Measurements from ENCODE around the gene COPS9.

Gene COPS9

DNA sequence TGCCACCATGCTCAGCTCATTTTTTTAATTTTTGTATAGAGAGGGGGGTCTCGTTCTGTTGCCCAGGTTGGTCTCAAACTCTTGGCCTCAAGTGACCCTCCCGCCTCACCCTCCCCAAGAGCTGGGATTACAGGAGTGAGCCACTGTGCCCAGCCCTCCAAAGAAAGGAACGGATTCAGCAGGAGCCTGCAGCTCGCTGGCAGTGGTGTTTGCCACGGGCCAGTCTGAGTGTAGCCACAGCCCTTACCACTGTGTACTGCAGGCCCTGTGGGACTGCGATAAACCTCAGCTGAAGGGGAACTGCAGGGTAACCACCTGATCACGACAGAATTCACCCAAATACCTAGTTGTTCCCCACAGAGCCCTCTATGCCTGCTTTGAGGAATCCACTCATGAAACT, 6.8 kb downstream of the COPS9 start:
- Mint-ChIP-seq H3K4me1 (peaks cover 4% of the 10 kb centered on the region), H3K27me3 (no peaks in the 10 kb centered on the region), H3K4me3 (no peak overlapping the region), H3K36me3 (peaks cover 37% of the 10 kb centered on the region), H3K9me3 (no peaks in the 10 kb centered on the region), H3K27ac (no peak overlapping the region)
- DNase-seq (ENCODE audit: low spot score in 2 of 2): no peak
- no peak for ATAC-seq (ENCODE audit: low read depth)

DNA sequence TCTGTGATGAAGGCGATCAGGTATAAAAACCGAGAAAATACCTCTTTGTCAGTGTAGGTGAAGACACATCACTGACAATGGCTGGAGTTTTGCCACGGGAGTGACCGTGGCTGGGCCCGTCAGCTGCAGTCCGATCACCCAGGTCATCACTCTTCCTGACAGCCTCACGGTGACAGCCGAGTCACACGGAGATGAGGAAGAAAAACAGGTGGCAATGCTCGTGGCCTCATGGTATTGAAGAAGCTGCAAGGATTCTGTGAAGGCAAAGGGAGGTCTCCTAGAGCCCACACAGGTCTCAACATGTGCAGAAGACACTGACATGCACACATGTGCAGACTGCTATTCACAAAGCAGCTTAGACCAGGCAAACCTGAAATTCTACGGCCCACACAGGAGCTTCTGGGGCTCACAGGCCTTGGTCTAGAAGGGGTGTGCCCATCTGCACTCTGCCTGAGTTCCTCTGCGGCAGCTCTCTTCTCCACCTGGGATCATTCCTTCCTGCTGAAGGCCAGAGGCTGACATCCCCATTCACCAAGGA, 7.4 kb downstream of the COPS9 start:
- H3K4me1 Mint-ChIP-seq: no peaks in the 10 kb centered on the region
- ATAC-seq (ENCODE audit: low read depth) (no peak), DNase-seq (ENCODE audit: low spot score in 2 of 2) (no peak)
- no peak overlapping the region for H3K4me3 Mint-ChIP-seq
- H3K27ac Mint-ChIP-seq: no peak overlapping the region
- no peaks in the 10 kb centered on the region for H3K27me3 Mint-ChIP-seq
- peaks cover 37% of the 10 kb centered on the region for H3K36me3 Mint-ChIP-seq
- H3K9me3 Mint-ChIP-seq: no peaks in the 10 kb centered on the region

DNA sequence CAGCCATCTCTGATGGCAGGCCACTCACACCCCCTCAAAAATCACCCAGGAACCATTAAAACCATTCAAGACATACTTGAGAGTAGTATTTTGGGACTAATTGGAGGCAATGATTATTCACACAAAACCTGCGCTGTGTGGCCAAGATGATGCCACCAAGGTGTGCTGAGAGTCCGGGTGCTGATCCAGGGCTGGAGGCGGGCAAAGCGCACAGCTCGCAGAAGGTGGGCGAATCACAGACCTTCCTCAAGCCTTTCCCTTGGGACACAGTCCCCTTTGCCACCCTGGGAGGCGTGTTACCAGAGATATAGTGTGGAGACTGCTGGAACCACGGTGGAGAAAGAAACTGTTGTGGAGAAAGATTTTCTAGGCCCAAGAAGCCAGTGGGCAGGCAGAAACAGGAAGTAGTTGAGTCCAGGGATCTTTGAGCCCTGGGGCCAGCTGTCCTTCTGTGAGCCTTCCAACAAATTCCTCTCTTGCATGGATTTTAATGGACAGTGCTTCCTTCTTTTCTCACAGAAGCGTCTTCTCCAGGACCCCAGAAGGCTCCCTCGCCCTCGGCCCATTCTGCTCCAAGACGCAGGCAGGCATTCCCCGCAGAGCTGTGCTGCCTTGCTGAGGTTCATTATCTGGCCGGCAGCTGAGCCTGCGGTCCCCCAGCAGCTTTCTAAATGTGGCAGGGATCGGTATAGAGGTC, 8.0 kb downstream of the COPS9 start:
- no peak for DNase-seq (ENCODE audit: low spot score in 2 of 2)

DNA sequence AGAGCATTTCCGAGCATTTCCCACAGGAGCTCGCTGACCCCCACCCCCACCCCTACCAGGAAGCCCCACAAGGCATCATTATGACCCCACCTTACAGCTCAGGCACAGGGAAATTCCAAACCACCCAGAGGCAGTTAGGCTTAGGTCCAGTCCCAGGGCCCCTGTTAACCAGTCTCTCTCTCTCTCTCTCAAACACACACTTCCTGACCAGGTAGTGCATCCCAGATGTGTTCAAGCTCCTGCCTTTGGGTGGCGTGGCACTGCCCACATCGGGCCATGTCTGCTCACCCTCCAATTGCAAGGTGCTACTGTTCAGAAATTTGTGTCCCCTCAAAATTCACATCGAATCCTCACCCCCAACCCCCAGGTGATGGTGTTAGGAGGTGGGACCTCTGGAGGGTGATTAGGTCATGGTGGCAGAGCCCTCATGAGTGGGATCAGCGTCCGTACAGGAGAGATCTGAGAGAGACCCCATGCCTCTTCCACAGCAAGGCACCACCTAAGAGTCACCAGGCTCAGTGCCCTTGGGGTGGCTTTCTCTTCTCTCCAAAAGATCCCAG, 8.8 kb downstream of the COPS9 start:
- Mint-ChIP-seq H3K4me3 (no peak overlapping the region), H3K27me3 (no peaks in the 10 kb centered on the region), H3K4me1 (no peaks in the 10 kb centered on the region), H3K9me3 (no peaks in the 10 kb centered on the region), H3K36me3 (peaks cover 32% of the 10 kb centered on the region), H3K27ac (no peak overlapping the region)
- DNase-seq (ENCODE audit: low spot score in 2 of 2) (no peak), ATAC-seq (ENCODE audit: low read depth) (no peak)

More for the DNA sequence above, 8.0 kb downstream of the COPS9 start:
- no peak overlapping the region for H3K4me3 Mint-ChIP-seq
- no peaks in the 10 kb centered on the region for H3K4me1 Mint-ChIP-seq
- H3K27ac Mint-ChIP-seq: no peak overlapping the region
- no peaks in the 10 kb centered on the region for H3K27me3 Mint-ChIP-seq
- ATAC-seq (ENCODE audit: low read depth): no peak
- H3K9me3 Mint-ChIP-seq: no peaks in the 10 kb centered on the region
- peaks cover 35% of the 10 kb centered on the region for H3K36me3 Mint-ChIP-seq

DNA sequence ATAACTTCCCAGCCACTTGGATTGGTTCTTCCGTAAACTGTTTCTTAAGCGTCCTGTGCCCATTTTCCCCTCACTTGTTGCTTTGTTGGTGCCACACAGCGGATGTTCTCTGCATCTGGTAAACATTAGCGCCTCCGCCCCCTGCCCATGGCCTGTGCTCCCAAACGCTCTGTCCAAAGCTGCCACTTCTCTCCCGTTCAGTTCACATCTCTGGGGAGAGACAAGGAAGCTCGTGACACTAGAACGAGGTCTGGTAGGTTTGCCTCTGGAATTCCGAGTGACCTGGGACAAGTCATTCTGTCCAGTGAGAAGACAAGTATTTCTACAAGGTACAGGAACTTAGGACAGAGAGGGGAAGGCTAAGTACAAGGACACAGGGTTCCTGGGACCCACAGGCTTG, 9.4 kb downstream of the COPS9 start:
- Mint-ChIP-seq H3K4me3 (no peak overlapping the region), H3K9me3 (no peaks in the 10 kb centered on the region), H3K4me1 (no peaks in the 10 kb centered on the region), H3K27me3 (no peaks in the 10 kb centered on the region), H3K27ac (no peak overlapping the region), H3K36me3 (peaks cover 30% of the 10 kb centered on the region)
- DNase-seq (ENCODE audit: low spot score in 2 of 2) (no peak), ATAC-seq (ENCODE audit: low read depth) (no peak)

DNA sequence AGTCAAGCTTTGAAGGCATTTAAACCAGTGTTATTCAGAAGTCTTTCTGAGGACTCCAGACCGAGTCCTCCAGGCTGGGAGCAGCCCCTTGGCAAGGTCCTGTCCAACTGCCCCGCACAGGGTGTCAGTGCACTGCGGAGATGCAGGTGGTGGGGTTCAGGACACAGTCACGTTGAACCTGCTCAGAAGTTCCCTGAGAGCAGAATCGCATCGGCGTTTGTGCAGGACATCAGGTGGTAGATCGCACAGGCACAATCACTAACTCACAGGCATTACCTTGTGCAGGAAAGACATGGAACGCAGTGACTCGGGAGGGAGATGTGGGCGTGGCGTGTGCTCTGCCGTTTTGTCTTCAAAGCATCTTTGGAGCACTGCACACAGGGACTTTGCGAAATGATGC, 10.4 kb downstream of the COPS9 start:
- H3K27ac Mint-ChIP-seq: no peak overlapping the region
- H3K4me3 Mint-ChIP-seq: no peak overlapping the region
- no peak for DNase-seq (ENCODE audit: low spot score in 2 of 2)
- peaks cover 3% of the 10 kb centered on the region for H3K4me1 Mint-ChIP-seq
- H3K27me3 Mint-ChIP-seq: no peaks in the 10 kb centered on the region
- ATAC-seq (ENCODE audit: low read depth): no peak
- H3K9me3 Mint-ChIP-seq: no peaks in the 10 kb centered on the region
- peaks cover 26% of the 10 kb centered on the region for H3K36me3 Mint-ChIP-seq

DNA sequence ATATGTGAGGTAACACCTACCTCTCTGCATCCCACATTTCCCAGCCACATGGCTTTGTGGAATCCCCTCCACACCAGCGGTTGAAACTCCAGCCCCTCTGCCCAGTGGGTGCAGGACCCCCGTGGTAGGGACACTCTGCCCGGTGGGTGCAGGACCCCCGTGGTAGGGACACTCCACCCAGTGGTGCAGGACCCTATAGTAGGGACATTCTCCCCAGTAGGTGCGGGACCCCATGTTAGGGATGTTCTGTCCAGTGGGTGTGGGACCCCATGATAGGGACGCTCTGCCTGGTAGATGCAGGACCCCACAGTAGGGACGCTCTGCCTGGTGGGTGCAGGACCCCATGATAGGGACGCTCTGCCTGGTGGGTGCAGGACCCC, 11.5 kb downstream of the COPS9 start:
- DNase-seq (ENCODE audit: low spot score in 2 of 2) (no peak), ATAC-seq (ENCODE audit: low read depth) (no peak)
- no peaks in the 10 kb centered on the region for H3K9me3 Mint-ChIP-seq
- H3K36me3 Mint-ChIP-seq: peaks cover 19% of the 10 kb centered on the region
- H3K27ac Mint-ChIP-seq: no peak overlapping the region
- H3K4me1 Mint-ChIP-seq: peaks cover 3% of the 10 kb centered on the region
- no peaks in the 10 kb centered on the region for H3K27me3 Mint-ChIP-seq
- H3K4me3 Mint-ChIP-seq: no peak overlapping the region

DNA sequence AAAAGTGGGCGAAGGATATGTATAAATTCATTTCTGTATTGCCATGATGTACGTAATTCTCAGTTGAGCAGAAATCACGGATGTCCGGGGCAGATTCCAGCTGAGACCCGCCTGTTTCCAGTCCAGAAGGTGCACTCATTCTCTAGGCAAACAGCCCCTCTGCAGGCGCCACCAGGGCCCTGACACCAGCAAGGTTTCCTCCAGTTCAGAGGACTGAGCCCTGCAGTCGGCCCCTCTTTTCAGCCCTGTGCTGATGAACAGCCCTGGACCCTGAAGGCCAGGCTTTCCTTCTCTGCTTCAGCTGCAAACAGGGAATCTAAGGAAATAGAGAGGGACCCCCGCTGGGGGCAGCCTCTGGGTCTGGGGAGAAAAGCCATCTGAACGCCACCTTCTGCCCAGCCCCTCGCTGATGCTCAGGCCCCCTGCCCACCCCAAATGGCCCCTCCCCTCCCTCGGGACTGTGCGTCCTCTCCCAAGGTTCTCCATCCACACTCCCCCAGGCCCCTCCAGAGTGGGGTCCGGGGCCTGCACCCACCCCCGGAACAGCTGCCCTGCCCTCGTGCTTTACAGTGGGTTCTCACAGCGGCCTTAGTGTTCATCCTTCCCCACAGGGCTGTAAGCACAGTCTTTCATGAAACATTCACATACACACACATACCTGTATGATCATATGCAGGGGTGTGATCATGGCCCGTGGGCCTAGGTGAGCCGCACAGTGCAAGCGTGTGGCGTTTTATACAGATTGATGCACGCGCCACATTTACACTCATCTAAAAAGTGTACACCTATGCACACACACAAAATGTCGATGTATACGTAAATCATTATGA, 12.1 kb downstream of the COPS9 start:
- DNase-seq (ENCODE audit: low spot score in 2 of 2) (no peak), ATAC-seq (ENCODE audit: low read depth) (no peak)
- H3K9me3 Mint-ChIP-seq: no peaks in the 10 kb centered on the region
- H3K36me3 Mint-ChIP-seq: peaks cover 17% of the 10 kb centered on the region
- H3K4me3 Mint-ChIP-seq: no peak overlapping the region
- H3K27me3 Mint-ChIP-seq: no peaks in the 10 kb centered on the region
- no peak overlapping the region for H3K27ac Mint-ChIP-seq
- peaks cover 3% of the 10 kb centered on the region for H3K4me1 Mint-ChIP-seq

DNA sequence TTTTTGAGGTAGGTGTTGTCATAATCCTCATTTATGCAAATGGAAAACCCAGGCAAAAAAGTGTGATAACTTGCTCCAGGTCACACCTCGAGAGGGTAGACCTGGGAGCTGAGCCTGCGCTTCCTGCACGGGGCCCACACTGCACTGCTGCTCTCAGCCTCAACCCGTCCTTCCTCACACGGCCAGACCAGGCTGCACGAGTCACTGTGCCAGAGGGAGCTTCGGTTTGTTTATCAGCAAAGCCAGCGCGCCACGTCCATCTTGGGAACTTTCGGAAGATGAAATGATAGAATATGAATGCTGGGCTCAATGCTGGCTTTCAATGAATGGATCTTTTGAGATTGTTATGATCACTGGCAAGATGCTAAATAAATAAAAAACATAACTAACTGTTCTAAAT, 14.4 kb downstream of the COPS9 start:
- Mint-ChIP-seq H3K4me3 (no peak overlapping the region), H3K27me3 (no peaks in the 10 kb centered on the region), H3K9me3 (no peaks in the 10 kb centered on the region), H3K4me1 (peaks cover 3% of the 10 kb centered on the region), H3K36me3 (peaks cover 8% of the 10 kb centered on the region), H3K27ac (no peak overlapping the region)
- no peak for DNase-seq (ENCODE audit: low spot score in 2 of 2)
- ATAC-seq (ENCODE audit: low read depth): no peak

DNA sequence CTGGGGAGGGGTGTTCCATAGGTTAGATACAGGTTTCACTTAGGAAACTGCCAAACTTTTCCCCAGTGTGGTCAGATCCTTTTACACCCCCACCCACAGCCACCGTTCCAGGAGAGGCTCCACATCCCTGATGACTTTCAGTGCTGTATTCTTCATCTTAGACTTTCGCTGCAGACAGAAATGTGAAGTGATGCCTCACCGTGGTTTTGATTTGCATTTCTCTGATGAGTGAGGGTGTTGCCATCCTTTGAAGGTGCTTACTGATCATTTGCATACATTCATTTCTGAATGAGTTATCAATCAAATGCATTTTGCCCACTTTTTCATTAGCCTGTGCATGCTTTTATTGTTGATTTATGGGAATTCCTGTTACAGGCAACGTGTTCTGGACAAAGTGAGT, 14.9 kb downstream of the COPS9 start:
- Mint-ChIP-seq H3K27ac (no peak overlapping the region), H3K9me3 (no peaks in the 10 kb centered on the region), H3K4me1 (peaks cover 3% of the 10 kb centered on the region), H3K36me3 (peaks cover 3% of the 10 kb centered on the region), H3K4me3 (no peak overlapping the region), H3K27me3 (peaks cover under 1% of the 10 kb centered on the region)
- DNase-seq (ENCODE audit: low spot score in 2 of 2) (no peak), ATAC-seq (ENCODE audit: low read depth) (peak; percentile 61)

DNA sequence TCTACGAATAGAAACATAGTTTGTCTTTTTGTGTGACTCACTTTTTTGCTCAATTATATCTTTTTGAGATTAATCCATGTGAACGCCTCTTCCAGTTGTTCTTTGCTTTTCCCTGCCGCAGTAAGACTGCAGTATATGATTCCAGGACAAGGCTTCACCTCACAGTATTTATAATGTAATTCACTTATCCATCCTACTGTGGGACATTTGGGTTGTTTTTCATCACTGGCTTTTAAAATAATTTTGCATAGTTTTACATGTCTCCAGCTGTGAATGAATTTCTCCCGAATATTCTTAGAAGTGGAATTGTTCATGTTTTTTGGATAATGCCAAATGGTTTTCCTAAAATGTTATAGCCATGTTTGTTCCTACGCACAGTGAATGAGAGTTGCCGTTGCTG, 21.9 kb downstream of the COPS9 start:
- ATAC-seq (ENCODE audit: low read depth) (no peak), DNase-seq (ENCODE audit: low spot score in 2 of 2) (no peak)
- Mint-ChIP-seq H3K36me3 (no peaks in the 10 kb centered on the region), H3K27me3 (peaks cover 13% of the 10 kb centered on the region), H3K4me1 (no peaks in the 10 kb centered on the region), H3K27ac (no peak overlapping the region), H3K9me3 (no peaks in the 10 kb centered on the region), H3K4me3 (no peak overlapping the region)

DNA sequence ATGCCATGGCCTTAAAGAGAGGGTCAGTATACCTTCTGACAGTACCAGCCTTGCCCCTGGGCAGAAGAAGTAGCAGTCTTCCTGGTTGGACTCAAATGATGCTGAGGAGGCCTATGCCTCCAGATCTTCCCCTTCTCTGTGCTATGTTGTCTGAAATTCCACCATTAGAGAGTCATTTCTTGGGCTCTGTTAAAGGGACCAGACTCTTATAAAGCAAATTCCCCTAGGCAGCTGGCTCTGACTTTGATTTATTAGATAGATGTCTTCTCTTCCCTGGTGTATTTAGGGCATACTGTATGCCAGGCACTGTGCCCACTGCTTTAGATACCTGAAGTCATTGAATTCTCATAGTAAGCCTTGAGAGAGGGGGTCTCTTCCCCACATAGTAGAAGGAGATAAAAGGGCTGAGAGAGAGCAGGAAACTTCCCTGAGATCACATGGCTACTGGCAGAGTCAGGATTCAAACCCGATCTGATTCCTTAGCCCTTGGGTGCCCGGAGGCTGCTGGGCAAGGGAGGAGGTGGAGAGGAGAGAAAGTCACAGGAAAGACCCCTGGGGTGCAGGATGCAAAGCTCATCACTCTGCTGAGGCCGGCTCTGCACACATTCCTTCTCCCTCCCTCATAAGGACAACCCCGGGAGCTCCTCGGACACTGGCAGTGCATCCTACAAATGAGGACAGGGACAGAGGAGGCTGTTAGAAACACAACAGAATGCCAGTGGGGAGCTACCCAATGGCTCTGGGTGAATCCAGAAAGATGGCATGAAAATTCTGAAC, 23.0 kb downstream of the COPS9 start:
- no peaks in the 10 kb centered on the region for H3K4me1 Mint-ChIP-seq
- DNase-seq (ENCODE audit: low spot score in 2 of 2) (no peak), ATAC-seq (ENCODE audit: low read depth) (no peak)
- no peak overlapping the region for H3K27ac Mint-ChIP-seq
- no peaks in the 10 kb centered on the region for H3K36me3 Mint-ChIP-seq
- H3K27me3 Mint-ChIP-seq: peaks cover 14% of the 10 kb centered on the region
- no peaks in the 10 kb centered on the region for H3K9me3 Mint-ChIP-seq
- H3K4me3 Mint-ChIP-seq: no peak overlapping the region

DNA sequence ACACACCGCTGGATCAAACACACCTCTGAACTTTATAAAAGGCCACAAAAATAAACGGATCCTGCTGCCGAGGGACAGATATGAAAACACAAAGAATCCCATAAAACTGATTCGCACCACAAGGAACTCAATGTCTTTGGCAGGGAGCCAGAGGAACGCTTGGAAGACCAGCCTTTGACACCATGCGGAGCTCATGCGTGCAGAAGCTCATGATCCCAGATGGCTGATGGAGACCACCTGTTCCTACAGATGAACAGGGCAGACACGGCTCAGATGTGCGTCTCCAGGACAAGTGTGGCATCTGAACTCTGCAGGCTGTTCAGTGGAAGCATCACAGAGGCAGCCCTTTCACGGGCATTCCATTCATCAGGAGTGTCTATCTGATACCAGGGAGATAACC, 24.9 kb downstream of the COPS9 start:
- Mint-ChIP-seq H3K4me1 (no peaks in the 10 kb centered on the region), H3K36me3 (no peaks in the 10 kb centered on the region), H3K4me3 (no peak overlapping the region), H3K9me3 (no peaks in the 10 kb centered on the region), H3K27ac (no peak overlapping the region), H3K27me3 (peaks cover 18% of the 10 kb centered on the region)
- DNase-seq (ENCODE audit: low spot score in 2 of 2) (no peak), ATAC-seq (ENCODE audit: low read depth) (no peak)

DNA sequence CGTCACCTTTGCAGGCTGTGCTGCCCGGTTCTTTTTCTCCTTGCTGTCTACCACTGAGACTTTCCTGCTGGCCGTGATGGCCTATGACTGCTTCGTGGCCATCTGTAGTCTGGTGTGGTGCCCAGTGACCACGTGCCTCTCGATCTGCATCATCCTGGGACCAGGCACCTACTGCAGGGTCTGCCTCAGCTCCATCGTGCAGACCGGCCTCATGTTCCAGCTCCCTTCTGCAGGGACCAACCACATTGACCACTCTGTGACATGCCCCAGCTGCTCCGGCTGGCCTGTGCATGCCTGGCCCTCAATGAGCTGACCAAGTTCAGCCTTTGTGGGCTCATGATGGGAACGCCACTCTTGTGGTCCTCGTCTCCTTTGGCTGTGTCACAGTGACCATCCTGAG, 26.7 kb downstream of the COPS9 start:
- no peaks in the 10 kb centered on the region for H3K36me3 Mint-ChIP-seq
- peaks cover 16% of the 10 kb centered on the region for H3K27me3 Mint-ChIP-seq
- no peak overlapping the region for H3K27ac Mint-ChIP-seq
- ATAC-seq (ENCODE audit: low read depth) (no peak), DNase-seq (ENCODE audit: low spot score in 2 of 2) (no peak)
- H3K4me3 Mint-ChIP-seq: no peak overlapping the region
- no peaks in the 10 kb centered on the region for H3K4me1 Mint-ChIP-seq
- H3K9me3 Mint-ChIP-seq: no peaks in the 10 kb centered on the region

All from memory B cell (primary cell).